ENCODE measurements around the gene CPM. TPM values are rescaled to one million over a fixed set of nuclear protein-coding genes. Genes with fewer than 3 reads are reported as not detected.

Gene CPM
- total and polyA plus RNA-seq, 4 donors, result 14.2 to 65.0 (median 24.0) TPM

- peaks cover 10 to 21% (median 14%) of the 10 kb centered on the region in 4 donors for H3K4me1 ChIP-seq (ENCODE audit: control insufficient read depth in 4 of 4, insufficient read depth in 4 of 4, low read length in 3 of 4)
- no peak for DNase-seq (ENCODE audit: low spot score)
- no peaks in the 10 kb centered on the region for H3K36me3 ChIP-seq (ENCODE audit: control insufficient read depth in 4 of 4, insufficient read depth in 3 of 4, low read depth in 1 of 4, low read length in 3 of 4)
- WGBS, result 98% methylated on average over 2 of the region's 2 CpGs
- H3K4me3 ChIP-seq (ENCODE audit: low read depth in 1 of 3, low read length in 3 of 3), result no peak overlapping the region
- no peak overlapping the region for H3K27ac ChIP-seq (ENCODE audit: low read depth in 1 of 2, low read length in 2 of 2)
- H3K9ac ChIP-seq (ENCODE audit: low read depth in 1 of 2, low read length in 2 of 2), result no peak overlapping the region
- no peaks in the 10 kb centered on the region for H3K27me3 ChIP-seq (ENCODE audit: control insufficient read depth in 4 of 4, insufficient read depth in 4 of 4, low read length in 3 of 4)
- H3K9me3 ChIP-seq (ENCODE audit: control insufficient read depth in 4 of 4, low read length in 3 of 4), result no peaks in the 10 kb centered on the region
- TF ChIP-seq NR2F2 (IDR thresholded peaks at IDR 0.05), result no peak
Measured at GRCh38 chr12:68893201-68893600, 39.8 kb downstream of the CPM start.

DNA sequence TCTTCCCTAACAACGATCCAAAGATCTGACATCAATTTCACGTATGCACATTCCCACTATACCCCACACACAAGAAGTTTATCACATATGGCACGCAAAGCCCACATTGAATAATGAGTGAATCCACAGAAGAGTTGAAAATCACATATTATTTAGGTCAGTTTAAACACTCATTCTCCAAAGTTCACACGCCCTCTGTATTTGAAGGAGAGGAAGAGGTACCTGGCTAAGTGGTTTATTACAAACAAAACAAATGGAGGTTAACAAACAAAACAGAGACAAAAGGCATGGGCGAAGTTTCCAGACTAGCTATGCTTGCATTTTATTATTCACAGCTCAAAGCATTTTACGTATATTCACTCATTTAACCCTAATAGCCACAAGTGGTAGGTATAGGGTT lies 41.8 kb downstream of the CPM start:
- DNase-seq (ENCODE audit: low spot score), result no peak
- Histone ChIP-seq H3K27ac (ENCODE audit: low read depth in 1 of 2, low read length in 2 of 2) (no peak overlapping the region), H3K27me3 (ENCODE audit: control insufficient read depth in 4 of 4, insufficient read depth in 4 of 4, low read length in 3 of 4) (no peaks in the 10 kb centered on the region), H3K9me3 (ENCODE audit: control insufficient read depth in 4 of 4, low read length in 3 of 4) (no peaks in the 10 kb centered on the region), H3K4me3 (ENCODE audit: low read depth in 1 of 3, low read length in 3 of 3) (no peak overlapping the region), H3K4me1 (ENCODE audit: control insufficient read depth in 4 of 4, insufficient read depth in 4 of 4, low read length in 3 of 4) (peaks cover 2 to 5% (median 4%) of the 10 kb centered on the region in 4 donors), H3K9ac (ENCODE audit: low read depth in 1 of 2, low read length in 2 of 2) (no peak overlapping the region), H3K36me3 (ENCODE audit: control insufficient read depth in 4 of 4, insufficient read depth in 3 of 4, low read depth in 1 of 4, low read length in 3 of 4) (no peaks in the 10 kb centered on the region)
- no peak for TF ChIP-seq FOXA2 (IDR thresholded peaks at IDR 0.05)
- no peak for TF ChIP-seq JUND (IDR thresholded peaks at IDR 0.05)
- TF ChIP-seq TAF1 (conservative IDR thresholded peaks at IDR 0.05), result no peak
- no peak for TF ChIP-seq RXRA (IDR thresholded peaks at IDR 0.05)
- 90% methylated on average over 6 of the region's 6 CpGs for WGBS

- Histone ChIP-seq H3K27me3 (ENCODE audit: control insufficient read depth in 4 of 4, insufficient read depth in 4 of 4, low read length in 3 of 4) (no peaks in the 10 kb centered on the region), H3K4me1 (ENCODE audit: control insufficient read depth in 4 of 4, insufficient read depth in 4 of 4, low read length in 3 of 4) (peaks cover 0 to 3% (median 2%) of the 10 kb centered on the region in 4 donors), H3K9me3 (ENCODE audit: control insufficient read depth in 4 of 4, low read length in 3 of 4) (no peaks in the 10 kb centered on the region), H3K36me3 (ENCODE audit: control insufficient read depth in 4 of 4, insufficient read depth in 3 of 4, low read depth in 1 of 4, low read length in 3 of 4) (no peaks in the 10 kb centered on the region), H3K4me3 (ENCODE audit: low read depth in 1 of 3, low read length in 3 of 3) (no peak overlapping the region), H3K9ac (ENCODE audit: low read depth in 1 of 2, low read length in 2 of 2) (no peak overlapping the region), H3K27ac (ENCODE audit: low read depth in 1 of 2, low read length in 2 of 2) (no peak overlapping the region)
- DNase-seq (ENCODE audit: low spot score), result no peak
- TF ChIP-seq RXRA (IDR thresholded peaks at IDR 0.05) (peak in 1 of 2 donors; percentile 25), FOXA1 (IDR thresholded peaks at IDR 0.05) (no peak), RAD21 (IDR thresholded peaks at IDR 0.05) (no peak), JUND (IDR thresholded peaks at IDR 0.05) (no peak), CTCF (IDR thresholded peaks at IDR 0.05; ENCODE audit: low read depth, low read length, missing input control) (no peak), EGR1 (IDR thresholded peaks at IDR 0.05; ENCODE audit: low read depth in 2 of 2) (no peak), FOXA2 (IDR thresholded peaks at IDR 0.05) (no peak), SP1 (IDR thresholded peaks at IDR 0.05) (peak; percentile 34), NR2F2 (IDR thresholded peaks at IDR 0.05) (peak; percentile 80), HNF4G (IDR thresholded peaks at IDR 0.05) (no peak), TAF1 (conservative IDR thresholded peaks at IDR 0.05) (no peak), YY1 (IDR thresholded peaks at IDR 0.05) (no peak), MAX (IDR thresholded peaks at IDR 0.05) (no peak)
- TF ChIP-seq, protein P1, sequence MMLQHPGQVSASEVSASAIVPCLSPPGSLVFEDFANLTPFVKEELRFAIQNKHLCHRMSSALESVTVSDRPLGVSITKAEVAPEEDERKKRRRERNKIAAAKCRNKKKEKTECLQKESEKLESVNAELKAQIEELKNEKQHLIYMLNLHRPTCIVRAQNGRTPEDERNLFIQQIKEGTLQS (IDR thresholded peaks at IDR 0.05), result no peak
- 83% methylated on average over 4 of the region's 4 CpGs for WGBS
Measured at GRCh38 chr12:68890701-68891113, 42.3 kb downstream of the CPM start.
